ENCODE data around the gene PHLDA2. TPM values are rescaled to one million over a fixed set of nuclear protein-coding genes. Genes with fewer than 3 reads are reported as not detected.

Gene PHLDA2, protein sequence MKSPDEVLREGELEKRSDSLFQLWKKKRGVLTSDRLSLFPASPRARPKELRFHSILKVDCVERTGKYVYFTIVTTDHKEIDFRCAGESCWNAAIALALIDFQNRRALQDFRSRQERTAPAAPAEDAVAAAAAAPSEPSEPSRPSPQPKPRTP
- polyA plus RNA-seq (ENCODE audit: insufficient read depth in 1 of 5, insufficient read length in 5 of 5, low replicate concordance in 1 of 5): 1 to 10 TPM in 1 of 5 donors, under 1 TPM in 3, not detected in 1; 0.19 to 1.9 (median 0.76) TPM
- long read RNA-seq, donor 1, transcript PHLDA2-201 (2 exons, 955 nt): major isoform, 7 of 7 reads
- long read RNA-seq, donor 1, partial matches to known transcripts: 0 of 7 reads
- long read RNA-seq, donor 1, other reads (novel, unspliced or antisense): 0 of 7 reads
- long read RNA-seq, donor 2, partial matches to known transcripts: 0 of 2 reads
- long read RNA-seq, donor 2, other reads (novel, unspliced or antisense): 0 of 2 reads
- long read RNA-seq, donor 3, partial matches to known transcripts: 0 of 4 reads
- long read RNA-seq, donor 3, other reads (novel, unspliced or antisense): 0 of 4 reads
- long read RNA-seq, donor 4, partial matches to known transcripts: 0 of 2 reads
- long read RNA-seq, donor 4, other reads (novel, unspliced or antisense): 0 of 2 reads
- long read RNA-seq, donor 5: 0 reads
- long read RNA-seq, donor 6, partial matches to known transcripts: 0 of 1 reads
- long read RNA-seq, donor 6, other reads (novel, unspliced or antisense): 0 of 1 reads
- long read RNA-seq, donor 7, partial matches to known transcripts: 0 of 2 reads
- long read RNA-seq, donor 7, other reads (novel, unspliced or antisense): 0 of 2 reads
- long read RNA-seq, donor 8: 0 reads

- peak in 1 of 2 donors; percentile 47 for DNase-seq
Observed at GRCh38 chr11:2928605-2929530, at the start of gene PHLDA2. Gene PHLDA2 (minus strand): TSS chr11:2929420. CDS start chr11:2929364, 56 bp downstream.

DNA sequence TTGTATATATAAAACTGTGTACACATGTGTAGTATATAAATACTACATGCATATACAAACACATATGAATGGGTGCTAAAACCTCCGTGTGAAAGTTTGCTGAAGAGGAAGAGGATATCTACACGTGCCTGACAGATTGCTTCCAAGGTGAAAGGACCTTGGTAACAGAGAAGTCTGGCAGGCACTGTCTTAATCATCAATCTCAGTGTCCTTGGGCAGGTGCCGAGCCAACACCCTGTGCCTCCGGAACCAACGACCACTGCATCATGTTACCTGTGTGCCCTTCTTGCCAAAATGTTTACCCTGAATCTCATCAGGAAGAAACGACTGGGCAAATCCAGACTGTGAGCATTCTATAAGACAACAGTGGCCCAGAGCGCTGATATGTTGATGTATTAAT, 47.9 kb upstream of the PHLDA2 start:
- no peak for DNase-seq

DNA sequence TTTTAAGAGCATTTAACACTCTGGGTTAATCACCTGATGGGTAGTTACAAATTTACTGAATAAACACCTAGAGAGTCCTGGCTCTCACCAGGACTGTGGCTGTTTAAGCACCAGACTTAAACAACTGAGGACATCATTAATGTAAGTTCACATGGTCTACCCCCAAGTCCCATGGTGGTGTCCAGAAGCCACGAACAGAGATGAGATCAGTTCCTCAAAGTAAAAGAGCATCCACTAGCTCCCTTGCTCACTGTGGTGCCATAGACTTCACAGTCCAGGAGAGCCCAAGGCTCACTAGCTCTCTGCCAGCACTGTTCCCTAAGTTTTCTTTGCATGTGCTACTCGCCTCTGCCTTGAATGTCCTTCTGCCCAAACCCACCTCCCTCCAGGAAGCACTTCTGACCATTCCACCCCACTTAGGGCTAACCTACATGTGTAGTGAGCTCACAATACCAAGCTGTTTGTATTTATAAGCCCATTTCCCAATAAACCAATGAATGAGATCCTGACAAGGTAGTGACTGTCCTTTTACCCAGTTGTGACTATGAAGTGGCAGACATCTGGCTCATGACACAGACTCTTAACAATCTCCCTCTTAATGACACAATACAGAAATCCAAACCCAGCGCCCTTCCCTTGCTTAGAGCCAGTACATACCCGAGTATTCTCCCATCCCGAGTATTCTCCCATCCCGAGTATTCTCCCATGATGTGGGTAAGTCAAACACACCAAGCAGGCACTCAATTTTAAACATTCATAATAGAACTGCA, 47.3 kb upstream of the PHLDA2 start:
- no peak for DNase-seq

- no peak for DNase-seq
Observed at GRCh38 chr11:2975594-2975993, 46.4 kb upstream of the PHLDA2 start.

- no peak for DNase-seq
Observed at GRCh38 chr11:2974272-2974671, 45.1 kb upstream of the PHLDA2 start.

DNA sequence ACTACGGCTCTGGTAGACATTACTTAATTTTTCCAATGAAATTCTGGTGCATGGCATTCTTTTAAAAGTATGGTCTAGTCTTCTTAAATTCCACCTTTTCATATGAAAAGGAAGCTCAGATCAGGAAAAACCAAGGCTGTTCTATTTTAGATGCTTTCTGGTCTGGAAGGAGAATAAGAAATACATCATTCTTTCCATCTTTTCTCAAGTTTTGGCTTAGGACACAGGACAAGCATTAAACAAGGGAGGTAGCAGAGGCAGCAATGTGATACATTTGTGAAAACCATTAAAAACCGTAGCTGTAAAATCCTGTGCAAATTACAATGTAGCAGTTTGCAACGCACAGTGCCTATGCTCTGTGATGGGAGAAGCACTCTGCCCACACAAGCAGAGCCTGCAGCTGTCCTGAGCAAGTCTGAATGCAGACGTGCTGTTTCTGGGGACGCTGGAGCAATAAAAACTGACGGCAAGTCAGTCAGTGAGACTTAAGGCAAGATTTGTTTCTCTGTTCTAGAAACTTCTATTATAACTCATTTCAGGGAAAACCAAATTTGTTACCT, 39.2 kb upstream of the PHLDA2 start:
- DNase-seq: no peak

GRCh38 chr11:2964782-2965181, 35.6 kb upstream of the PHLDA2 start:
- no peak for DNase-seq

- DNase-seq: no peak
Observed at GRCh38 chr11:2963761-2964160, 34.5 kb upstream of the PHLDA2 start.

DNA sequence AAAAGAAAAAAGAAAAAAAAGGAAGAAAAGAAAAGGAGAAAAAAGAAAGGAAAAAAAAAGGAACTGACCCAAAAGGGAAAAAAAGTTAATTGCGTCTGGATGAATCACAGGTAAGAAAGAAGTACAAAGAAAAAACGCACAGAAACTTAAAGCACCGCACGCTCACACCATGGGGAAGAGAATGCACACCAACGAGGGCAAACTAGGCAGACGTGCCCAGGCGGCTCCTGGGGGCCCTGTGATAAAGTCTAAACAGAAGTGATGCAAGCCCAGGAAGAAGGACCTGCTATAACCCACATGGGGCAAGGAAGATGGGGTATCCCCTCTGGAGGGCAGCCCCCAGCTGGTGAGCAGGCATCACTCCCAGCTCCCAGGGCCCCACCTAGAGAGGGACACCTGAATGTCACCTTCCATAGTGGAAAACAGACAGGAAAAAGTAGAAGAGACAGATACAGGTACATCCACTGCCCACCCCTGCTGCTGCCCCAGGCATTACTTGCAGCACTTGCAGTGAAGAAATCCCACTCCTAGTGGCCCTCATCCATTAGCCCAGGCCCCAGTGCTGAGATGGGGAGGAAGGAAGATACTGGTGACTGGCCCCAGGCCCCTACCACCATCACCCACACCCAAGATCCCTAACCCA, 34.0 kb upstream of the PHLDA2 start:
- DNase-seq: no peak

DNA sequence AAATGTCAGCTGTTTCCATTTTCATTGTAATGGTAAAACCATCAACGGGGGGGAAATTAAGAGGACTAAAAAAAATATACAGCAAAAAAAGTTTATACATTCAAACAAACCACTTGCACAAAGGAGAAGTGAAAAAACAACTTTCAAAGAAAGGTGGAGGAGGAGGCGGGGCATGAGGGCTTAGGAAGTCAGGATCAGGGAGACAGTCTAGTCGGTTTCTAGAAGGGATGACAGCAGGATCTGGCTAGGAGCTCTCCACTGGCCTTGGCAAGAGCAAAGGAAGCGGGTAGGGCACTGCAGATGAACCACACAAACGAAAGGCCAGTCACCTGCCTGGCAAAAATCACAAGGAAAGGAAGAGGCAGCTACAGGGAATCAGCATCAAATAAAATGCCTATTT, 31.9 kb upstream of the PHLDA2 start:
- DNase-seq: no peak

DNA sequence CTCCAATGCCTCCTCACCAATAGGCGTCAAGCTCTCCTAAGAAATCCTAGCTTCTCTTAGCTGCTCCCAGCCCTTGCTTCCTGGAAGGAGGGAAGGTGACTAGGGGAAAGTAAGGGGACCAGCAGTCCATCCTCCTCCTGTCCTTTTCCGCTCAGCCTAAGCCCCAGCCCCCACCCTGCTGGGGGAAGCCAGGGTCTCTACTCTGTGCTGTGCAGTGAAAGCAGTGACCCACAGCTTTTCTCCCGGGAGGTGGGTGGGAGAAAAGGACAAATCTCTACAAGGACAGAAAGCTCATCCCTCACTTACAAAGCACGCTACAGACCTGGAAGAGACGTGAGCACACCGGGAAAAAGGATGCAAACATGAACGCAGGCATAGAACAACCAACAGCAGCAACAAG, 30.9 kb upstream of the PHLDA2 start:
- DNase-seq: no peak

GRCh38 chr11:2958251-2958650, 29.0 kb upstream of the PHLDA2 start:
- no peak for DNase-seq

DNA sequence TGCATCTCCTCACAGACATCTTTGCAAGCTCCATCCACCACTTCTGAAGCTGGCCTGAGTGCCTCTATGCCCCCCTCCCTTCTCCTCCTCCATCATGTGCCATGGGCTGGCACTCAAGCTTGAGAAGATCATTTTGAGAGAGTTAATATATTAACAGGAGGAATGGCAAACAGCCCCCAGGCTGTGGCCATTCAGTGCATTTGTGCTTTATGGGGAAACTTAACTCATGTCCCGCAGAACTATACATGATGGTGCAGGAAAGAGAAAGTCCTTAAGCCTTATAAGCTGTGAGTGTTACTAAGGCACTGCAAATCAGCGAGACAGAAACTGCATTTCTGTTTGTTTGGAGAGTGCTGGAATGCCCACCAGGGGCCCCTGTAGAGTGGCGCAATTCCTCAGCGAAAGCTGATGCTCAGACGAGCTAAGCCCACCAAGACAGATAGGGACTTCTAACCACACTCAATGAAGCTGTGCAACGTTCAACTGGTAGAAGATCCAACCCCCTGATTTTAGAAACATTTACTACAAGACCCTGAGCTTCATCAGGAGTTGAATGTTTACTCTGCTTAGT, 26.8 kb upstream of the PHLDA2 start:
- DNase-seq: no peak

- no peak for DNase-seq
Observed at GRCh38 chr11:2954263-2954662, 25.0 kb upstream of the PHLDA2 start.

DNA sequence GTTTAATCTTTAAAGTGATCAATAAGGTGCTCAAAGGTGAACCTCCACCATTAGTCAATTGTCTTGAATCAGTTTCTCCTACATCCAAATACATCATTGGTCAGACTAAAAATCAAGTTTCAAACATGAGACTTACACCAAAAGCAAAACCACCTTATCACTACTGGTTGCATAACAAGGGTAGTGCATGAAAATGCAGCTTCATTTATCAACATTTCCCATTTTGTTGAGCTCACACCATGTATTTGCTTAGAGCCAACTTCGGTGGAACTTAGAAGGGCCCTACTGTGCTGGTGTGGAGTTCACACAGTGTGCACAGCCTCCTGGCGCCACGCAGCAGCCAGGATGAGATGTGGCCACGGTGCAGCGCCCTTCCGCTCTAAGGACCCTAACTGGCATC, 23.1 kb upstream of the PHLDA2 start:
- no peak for DNase-seq

DNA sequence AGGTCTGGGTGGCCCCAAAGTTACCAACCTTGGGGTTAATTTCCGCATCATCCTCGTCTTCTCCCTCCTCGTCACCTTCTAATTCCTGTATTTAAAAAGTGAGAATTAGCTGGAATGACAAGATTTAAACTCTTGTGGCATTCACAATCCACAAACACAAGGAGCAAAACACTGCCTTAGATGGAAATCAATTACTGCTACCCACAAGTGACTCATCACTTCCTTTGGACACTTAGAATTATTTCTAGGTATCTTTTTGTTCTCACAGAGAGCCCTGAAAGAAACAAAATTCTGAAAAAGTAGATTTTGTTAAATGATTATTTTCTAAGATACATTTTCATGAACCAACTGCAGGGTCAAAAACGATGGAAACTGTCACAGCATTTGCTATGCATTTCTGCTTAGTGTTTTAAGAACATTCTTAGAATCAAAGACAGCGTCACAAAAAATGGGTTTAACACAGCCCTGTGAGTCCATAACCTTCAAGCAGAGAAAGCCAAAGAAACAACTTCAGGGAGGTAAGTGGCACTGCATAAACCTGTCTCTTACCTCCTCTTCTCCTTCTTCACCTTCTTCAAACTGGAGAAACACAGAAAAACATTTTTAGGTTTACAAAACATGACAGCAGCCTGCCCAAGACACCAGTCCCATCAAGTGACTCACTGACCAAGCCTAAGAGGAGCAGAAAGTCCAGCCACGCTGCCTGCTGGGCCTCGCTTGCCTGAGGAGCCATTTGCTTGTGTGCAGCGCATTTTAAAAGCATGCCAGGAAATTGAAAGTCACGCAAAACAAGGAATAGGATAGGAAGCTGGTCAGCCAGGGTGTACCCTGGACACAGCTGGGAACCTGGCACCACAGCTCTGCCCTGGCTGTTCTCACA, 22.3 kb upstream of the PHLDA2 start:
- no peak for DNase-seq

DNA sequence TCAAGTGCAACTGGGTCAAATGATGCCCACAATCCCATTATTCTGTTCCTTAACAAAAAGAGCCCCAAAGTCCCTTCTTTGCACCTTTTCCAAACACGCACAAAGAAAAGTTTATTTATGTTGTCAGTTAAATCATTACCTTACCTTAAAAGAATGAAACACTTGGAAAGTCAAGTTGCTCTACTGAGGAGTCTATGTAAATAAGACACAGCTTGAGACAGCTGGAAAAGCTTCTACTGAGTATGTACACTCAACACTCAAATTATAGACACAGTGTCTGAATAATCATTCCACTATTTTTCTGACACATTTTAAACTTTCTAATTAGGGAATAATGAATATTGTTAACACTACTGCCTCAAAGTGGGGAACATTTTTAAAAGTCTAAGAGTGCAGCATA, 21.6 kb upstream of the PHLDA2 start:
- DNase-seq: no peak

DNA sequence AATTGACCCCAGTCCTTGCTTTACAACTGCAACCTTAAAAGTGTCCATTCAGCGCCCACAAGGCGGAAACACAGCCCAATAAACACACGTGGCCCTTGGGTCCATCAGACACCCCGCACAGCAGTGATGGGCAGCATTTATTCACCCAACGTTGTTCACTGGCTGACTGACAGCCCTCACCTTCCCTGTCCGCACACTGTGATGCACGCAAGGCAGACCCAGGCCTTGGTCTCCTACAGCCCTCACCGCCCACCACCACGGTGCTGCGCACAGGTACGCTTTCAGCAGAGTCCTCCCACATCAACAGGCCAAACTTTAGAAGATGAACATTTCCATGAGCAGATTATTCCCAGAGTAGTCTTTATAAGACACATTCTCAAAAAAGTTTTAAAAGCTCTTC, 20.7 kb upstream of the PHLDA2 start:
- no peak for DNase-seq

DNA sequence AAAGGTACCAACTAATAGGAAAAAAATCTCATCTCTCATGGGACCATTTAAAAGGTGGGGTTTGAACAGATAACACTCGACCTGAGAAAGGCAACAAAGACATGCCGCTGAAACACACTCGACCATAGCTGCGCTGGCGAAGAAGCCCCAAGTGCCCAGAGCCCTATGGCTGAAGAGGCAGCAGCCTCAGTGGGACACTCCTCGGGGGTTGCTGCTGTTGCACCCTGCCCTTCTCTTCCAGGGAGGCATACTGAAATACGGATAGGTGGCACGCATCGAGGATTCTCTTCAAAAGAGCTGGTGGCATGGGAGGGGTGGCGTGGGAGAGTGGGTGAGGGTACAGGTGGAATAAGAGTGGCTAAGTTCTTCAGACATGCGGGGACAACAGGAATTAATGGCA, 18.5 kb upstream of the PHLDA2 start:
- DNase-seq: no peak
